Mammary epithelial cell (primary cell): ENCODE results near the gene HTR4.
A peak's percentile ranks its signal among the peaks of the same experiment; 100 is the strongest.

Experiments used
- EZH2 ChIP-seq: IDR thresholded peaks from 2 replicates; pipeline ENCODE4 v1.6.1; 2012; ENCODE audit warnings: low read length, inconsistent platforms, borderline replicate concordance
- TF ChIP-seq, protein P1 (sequence below), 2 donors: IDR thresholded peaks in 1 of 2; conservative IDR thresholded peaks in 1 of 2; 2 replicates each; pipeline ENCODE4 v1.5.1; 2011 to 2012; ENCODE audit warnings: inconsistent platforms in 2 of 2, low read length in 2 of 2, mild to moderate bottlenecking in 2 of 2, control low read depth in 1 of 2, low read depth in 1 of 2; ENCODE audit not compliant: insufficient read depth in 1 of 2; ENCODE audit errors: extremely low read depth in 1 of 2

DNA sequence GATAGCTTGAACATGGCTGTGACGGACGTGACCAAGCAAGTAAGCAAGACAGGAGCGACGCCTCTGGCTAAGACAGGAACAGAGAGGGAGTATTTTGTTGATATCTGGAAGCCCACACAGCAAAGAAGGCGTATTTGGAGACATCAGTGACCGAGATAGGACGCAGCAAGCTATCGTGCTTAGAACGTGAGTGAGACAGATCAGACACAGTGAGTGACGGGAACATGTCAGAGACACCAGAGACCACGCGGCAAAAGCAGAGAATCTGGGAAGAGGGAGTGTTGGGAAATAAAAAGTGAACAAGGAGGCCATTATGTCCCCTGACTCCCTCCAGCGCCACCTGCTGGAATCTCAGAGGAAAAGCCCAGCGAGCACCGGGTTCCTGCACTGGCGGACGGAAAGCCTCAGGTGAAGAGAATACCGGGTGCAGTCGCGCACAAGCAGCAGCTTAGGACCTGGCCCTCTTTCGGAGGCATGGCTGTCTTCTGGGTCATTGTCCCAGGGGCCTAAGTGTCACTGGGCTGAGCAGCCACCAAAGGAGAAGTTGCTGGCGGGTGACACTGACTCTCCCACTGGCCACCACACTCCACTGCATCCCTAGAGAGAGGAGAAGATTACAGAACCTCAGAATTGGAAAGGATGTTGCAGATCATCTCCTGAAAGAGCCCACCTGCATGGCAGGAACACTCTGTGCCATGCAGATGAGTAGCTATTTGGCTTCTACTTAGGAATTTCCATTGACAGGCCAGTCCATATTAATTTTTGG is 171.4 kb downstream of the HTR4 start:
- TF ChIP-seq, protein P1, sequence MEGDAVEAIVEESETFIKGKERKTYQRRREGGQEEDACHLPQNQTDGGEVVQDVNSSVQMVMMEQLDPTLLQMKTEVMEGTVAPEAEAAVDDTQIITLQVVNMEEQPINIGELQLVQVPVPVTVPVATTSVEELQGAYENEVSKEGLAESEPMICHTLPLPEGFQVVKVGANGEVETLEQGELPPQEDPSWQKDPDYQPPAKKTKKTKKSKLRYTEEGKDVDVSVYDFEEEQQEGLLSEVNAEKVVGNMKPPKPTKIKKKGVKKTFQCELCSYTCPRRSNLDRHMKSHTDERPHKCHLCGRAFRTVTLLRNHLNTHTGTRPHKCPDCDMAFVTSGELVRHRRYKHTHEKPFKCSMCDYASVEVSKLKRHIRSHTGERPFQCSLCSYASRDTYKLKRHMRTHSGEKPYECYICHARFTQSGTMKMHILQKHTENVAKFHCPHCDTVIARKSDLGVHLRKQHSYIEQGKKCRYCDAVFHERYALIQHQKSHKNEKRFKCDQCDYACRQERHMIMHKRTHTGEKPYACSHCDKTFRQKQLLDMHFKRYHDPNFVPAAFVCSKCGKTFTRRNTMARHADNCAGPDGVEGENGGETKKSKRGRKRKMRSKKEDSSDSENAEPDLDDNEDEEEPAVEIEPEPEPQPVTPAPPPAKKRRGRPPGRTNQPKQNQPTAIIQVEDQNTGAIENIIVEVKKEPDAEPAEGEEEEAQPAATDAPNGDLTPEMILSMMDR (conservative IDR thresholded peaks at IDR 0.05 in 1 of 2, IDR thresholded peaks at IDR 0.05 in 1 of 2; ENCODE audit: extremely low read depth in 1 of 2, insufficient read depth in 1 of 2, low read depth in 1 of 2, low read length in 2 of 2) = peak; percentile 70 to 71
- no peak for TF ChIP-seq EZH2
